Jurkat, Clone E6-1 (cell line): ENCODE data around the gene NSD2.

Experiments
- DNase-seq: peaks from one replicate; pipeline ENCODE4 v3.0.0-alpha.2; 2011; ENCODE audit warnings: low read depth, low spot score
- H3K4me3 ChIP-seq: 2 replicates; pipeline ENCODE4 v1.5.1; 2011; ENCODE audit warnings: mild to moderate bottlenecking, low read length, control low read depth, moderate library complexity

NSD2 gene

GRCh38 chr4:1862055-1862911 is 8.9 kb upstream of the NSD2 start:
- H3K4me3 ChIP-seq = no peak overlapping the region
- no peak for DNase-seq

GRCh38 chr4:1862961-1863296 is 8.3 kb upstream of the NSD2 start:
- H3K4me3 ChIP-seq = no peak overlapping the region
- DNase-seq = no peak

- no peak overlapping the region for H3K4me3 ChIP-seq
These were observed 7.7 kb upstream of the NSD2 start for GRCh38 chr4:1863297-1864033.

GRCh38 chr4:1864076-1865008 is 6.9 kb upstream of the NSD2 start:
- no peak for DNase-seq
- no peak overlapping the region for H3K4me3 ChIP-seq

More at GRCh38 chr4:1863297-1864033, 7.7 kb upstream of the NSD2 start:
- DNase-seq = no peak

GRCh38 chr4:1866189-1866661 is 5.0 kb upstream of the NSD2 start:
- H3K4me3 ChIP-seq = no peak overlapping the region
- no peak for DNase-seq

- H3K4me3 ChIP-seq = no peak overlapping the region
- no peak for DNase-seq
These were observed 2.9 kb upstream of the NSD2 start for GRCh38 chr4:1868293-1868692.

- no peak overlapping the region for H3K4me3 ChIP-seq
- DNase-seq = no peak
These were observed 2.3 kb upstream of the NSD2 start for GRCh38 chr4:1868912-1869311.

GRCh38 chr4:1869530-1870327 is 1.5 kb upstream of the NSD2 start:
- no peak for DNase-seq
- peak overlapping the region; percentile 70 for H3K4me3 ChIP-seq

GRCh38 chr4:1870328-1870577 is 940 bp upstream of the NSD2 start:
- peak overlapping the region; percentile 70 for H3K4me3 ChIP-seq
- DNase-seq = peak; percentile 73

GRCh38 chr4:1871471-1872021 is 353 bp downstream of the NSD2 start:
- peak overlapping the region; percentile 90 for H3K4me3 ChIP-seq
- DNase-seq = no peak

GRCh38 chr4:1872870-1873269 is 1.7 kb downstream of the NSD2 start:
- peak; percentile 66 for DNase-seq
- peak overlapping the region; percentile 90 for H3K4me3 ChIP-seq

GRCh38 chr4:1873291-1873690 is 2.1 kb downstream of the NSD2 start:
- H3K4me3 ChIP-seq = peak overlapping the region; percentile 90
- DNase-seq = no peak

GRCh38 chr4:1873776-1874175 is 2.6 kb downstream of the NSD2 start:
- no peak for DNase-seq
- no peak overlapping the region for H3K4me3 ChIP-seq

- no peak for DNase-seq
- H3K4me3 ChIP-seq = no peak overlapping the region
These were observed 3.0 kb downstream of the NSD2 start for GRCh38 chr4:1874201-1874600.

GRCh38 chr4:1879485-1879884 is 8.3 kb downstream of the NSD2 start:
- DNase-seq = no peak
- no peak overlapping the region for H3K4me3 ChIP-seq

GRCh38 chr4:1880332-1880731 is 9.1 kb downstream of the NSD2 start:
- no peak overlapping the region for H3K4me3 ChIP-seq
- no peak for DNase-seq

GRCh38 chr4:1882850-1883271 is 11.7 kb downstream of the NSD2 start:
- H3K4me3 ChIP-seq = no peak overlapping the region
- DNase-seq = no peak

GRCh38 chr4:1883583-1883982 is 12.4 kb downstream of the NSD2 start:
- DNase-seq = no peak
- H3K4me3 ChIP-seq = no peak overlapping the region

GRCh38 chr4:1885414-1885813 is 14.2 kb downstream of the NSD2 start:
- no peak for DNase-seq
- no peak overlapping the region for H3K4me3 ChIP-seq
